DMS153 treated with DMSO at 0.1 percent for 48 hours (cell line): ENCODE data around the gene ITGB1BP1.

Experiments
- DNase-seq: peaks from one replicate; lab custom pipeline; 2025; ENCODE audit not compliant: unreplicated experiment; lab: John Stamatoyannopoulos, UW

The ITGB1BP1 gene

GRCh38 chr2:9354318-9354717 lies 69.0 kb downstream of the ITGB1BP1 start:
- DNase-seq = no peak
